ENCODE results near the gene G0S2. TPM values are rescaled to one million over a fixed set of nuclear protein-coding genes. Genes with fewer than 3 reads are reported as not detected.

The G0S2 gene
- total and polyA plus RNA-seq, 9 of the 15 experiments (the other 6 are each of a cell fraction or from before 2014, with no cell fraction given), result 0.18 to 65.6 (median 11.4) TPM

- TF ChIP-seq HDAC1 (IDR thresholded peaks at IDR 0.05) (no peak), SMC3 (conservative IDR thresholded peaks at IDR 0.05; ENCODE audit: insufficient read depth, low read depth, low read length) (no peak), HDAC2 (IDR thresholded peaks at IDR 0.05) (peak; percentile 83), ZBTB12 (CRISPR knock-in tag; IDR thresholded peaks at IDR 0.05) (0 out of 2 replicates have a peak, but pooled peaks have one; percentile 10), HOXB6 (CRISPR knock-in tag; IDR thresholded peaks at IDR 0.05; ENCODE audit: borderline replicate concordance) (0 out of 2 replicates have a peak, but pooled peaks have one; percentile 52), NR2C1 (IDR thresholded peaks at IDR 0.05) (no peak), NR2C1 (tag; IDR thresholded peaks at IDR 0.05) (peak; percentile 43; the same call in 1 of the 2 replicates), HNRNPL (IDR thresholded peaks at IDR 0.05; ENCODE audit: low read depth, low read length) (no peak), ZHX1 (conservative IDR thresholded peaks at IDR 0.05; ENCODE audit: low read length) (no peak), ZNF512 (tag; IDR thresholded peaks at IDR 0.05) (no peak), ZBTB7A (IDR thresholded peaks at IDR 0.05; ENCODE audit: borderline replicate concordance, control insufficient read depth, low read depth, low read length) (peak; percentile 54; the same call in 1 of the 2 replicates), KHSRP (IDR thresholded peaks at IDR 0.05) (no peak), ZNF655 (CRISPR knock-in tag; IDR thresholded peaks at IDR 0.05) (no peak), ASH1L (IDR thresholded peaks at IDR 0.05; ENCODE audit: borderline replicate concordance, low read depth, partially characterized antibody) (no peak), SP2 (IDR thresholded peaks at IDR 0.05; ENCODE audit: extremely low read depth, low read depth, low read length, poor library complexity, severe bottlenecking) (no peak), ATF4 (CRISPR knock-in tag; IDR thresholded peaks at IDR 0.05) (0 out of 2 replicates have a peak, but pooled peaks have one; percentile 29), USF1 (CRISPR knock-in tag; IDR thresholded peaks at IDR 0.05) (no peak), ATF7 (IDR thresholded peaks at IDR 0.05) (peak; percentile 37; the same call in 1 of the 2 replicates), CSDE1 (IDR thresholded peaks at IDR 0.05) (no peak)
Measured at GRCh38 chr1:209645574-209646452, 29.4 kb upstream of the G0S2 start (continued).

Measured in K562 (cell line).